Osteoblast (primary cell): ENCODE measurements around the gene ZMPSTE24. TPM values are rescaled to one million over a fixed set of nuclear protein-coding genes. Genes with fewer than 3 reads are reported as not detected.

Source experiments
- DNase-seq: peaks from one replicate; pipeline ENCODE4 v3.0.0; 2011; ENCODE audit warnings: low spot score, mixed read lengths; ENCODE audit not compliant: insufficient read length; ENCODE audit errors: missing footprints
- H2AFZ ChIP-seq: 2 replicates; pipeline ENCODE4 v1.6.0; 2011; ENCODE audit warnings: mild to moderate bottlenecking, low read length
- H3K27ac ChIP-seq: 2 replicates; pipeline ENCODE4 v1.5.1; 2011; ENCODE audit warnings: mild to moderate bottlenecking, low read depth, low read length, moderate library complexity
- H3K27me3 ChIP-seq: 2 replicates; pipeline ENCODE4 v1.6.0; 2012; ENCODE audit warnings: mild to moderate bottlenecking, control low read depth, inconsistent platforms, low read length, moderate library complexity; ENCODE audit not compliant: insufficient read depth
- H3K36me3 ChIP-seq: 2 replicates; pipeline ENCODE4 v1.5.1; 2011; ENCODE audit warnings: mild to moderate bottlenecking, low read length, control low read depth, moderate library complexity; ENCODE audit not compliant: insufficient read depth
- H3K4me1 ChIP-seq: 2 replicates; pipeline ENCODE4 v1.5.1; 2011; ENCODE audit warnings: mild to moderate bottlenecking, low read length, control low read depth, moderate library complexity; ENCODE audit not compliant: insufficient read depth
- H3K4me2 ChIP-seq: 2 replicates; pipeline ENCODE4 v1.6.0; 2011; ENCODE audit warnings: mild to moderate bottlenecking, low read length; ENCODE audit not compliant: insufficient read depth
- H3K4me3 ChIP-seq: fragments of 200-600 bp; sonication (generic); 3 replicates; pipeline ENCODE4 v1.5.1; 2012; ENCODE audit warnings: mild to moderate bottlenecking, low read length, inconsistent platforms; ENCODE audit not compliant: insufficient read depth
- H3K79me2 ChIP-seq: 2 replicates; pipeline ENCODE4 v1.6.0; 2012; ENCODE audit warnings: mild to moderate bottlenecking, low read length, control low read depth, inconsistent platforms; ENCODE audit not compliant: insufficient read depth
- H3K9me3 ChIP-seq: 2 replicates; pipeline ENCODE4 v1.5.1; 2011; ENCODE audit warnings: low read depth, low read length, control low read depth
- H4K20me1 ChIP-seq: 2 replicates; pipeline ENCODE4 v1.6.0; 2012; ENCODE audit warnings: mild to moderate bottlenecking, low read length, control low read depth; ENCODE audit not compliant: insufficient read depth
- CTCF ChIP-seq: IDR thresholded peaks from 2 replicates; pipeline ENCODE4 v1.5.1; 2011; ENCODE audit warnings: mild to moderate bottlenecking, low read depth, low read length, moderate library complexity; ENCODE audit errors: extremely low read depth
- total RNA-seq: library from RNA; depleted of rRNA; stranded (reverse); fragments of >200 nt; gene quantifications from 2 replicates; pipeline ENCODE4 v1.2.3, GENCODE V29; 2012

ZMPSTE24 gene
- total RNA-seq, 1 donor: 72.4 TPM

DNA sequence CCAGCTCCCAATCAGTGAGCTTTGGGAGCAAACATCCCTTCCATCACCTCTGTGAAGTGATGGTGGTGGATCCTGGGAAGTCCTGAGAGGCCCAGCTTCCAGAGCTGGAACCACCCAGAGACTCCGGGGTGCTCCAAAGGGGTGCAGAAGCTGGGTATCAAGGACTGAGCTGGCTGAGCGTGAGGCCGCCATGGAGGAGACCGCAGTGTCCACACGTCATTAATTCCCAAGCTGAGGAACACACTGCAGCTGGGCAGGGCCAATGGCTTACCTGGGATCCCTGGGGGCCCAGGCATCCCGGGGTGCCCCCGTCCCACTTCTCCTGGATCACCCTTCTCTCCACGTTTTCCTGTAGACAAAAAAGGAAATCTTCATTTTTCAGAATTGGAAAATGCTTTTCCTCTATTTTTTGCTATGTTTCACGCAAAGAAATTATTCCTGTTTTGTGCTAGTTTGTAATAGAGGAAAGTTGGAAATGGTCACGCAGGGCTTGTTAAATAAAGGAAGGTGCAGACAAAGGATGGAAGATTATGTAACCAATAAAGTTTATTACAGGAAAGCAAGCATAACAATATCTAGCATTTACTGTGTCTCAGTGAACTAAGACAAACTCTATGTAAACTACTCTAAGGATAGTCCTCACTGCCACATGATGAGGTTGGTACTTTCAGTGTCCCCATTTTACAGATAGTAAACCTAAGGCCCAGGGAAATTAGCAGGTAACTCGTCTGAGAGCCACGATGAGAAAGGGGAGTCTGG, 43.7 kb downstream of the ZMPSTE24 start:
- no peak for DNase-seq
- no peak overlapping the region for H2AFZ ChIP-seq
- peaks cover 7% of the 10 kb centered on the region for H3K4me1 ChIP-seq
- H3K36me3 ChIP-seq: no peaks in the 10 kb centered on the region
- H3K27me3 ChIP-seq: peaks cover 8% of the 10 kb centered on the region
- no peaks in the 10 kb centered on the region for H3K9me3 ChIP-seq
- H3K79me2 ChIP-seq: no peaks in the 10 kb centered on the region
- no peak overlapping the region for H3K27ac ChIP-seq
- no peak overlapping the region for H3K4me2 ChIP-seq
- H3K4me3 ChIP-seq: no peak overlapping the region
- no peak for TF ChIP-seq CTCF
- H4K20me1 ChIP-seq: no peaks in the 10 kb centered on the region

DNA sequence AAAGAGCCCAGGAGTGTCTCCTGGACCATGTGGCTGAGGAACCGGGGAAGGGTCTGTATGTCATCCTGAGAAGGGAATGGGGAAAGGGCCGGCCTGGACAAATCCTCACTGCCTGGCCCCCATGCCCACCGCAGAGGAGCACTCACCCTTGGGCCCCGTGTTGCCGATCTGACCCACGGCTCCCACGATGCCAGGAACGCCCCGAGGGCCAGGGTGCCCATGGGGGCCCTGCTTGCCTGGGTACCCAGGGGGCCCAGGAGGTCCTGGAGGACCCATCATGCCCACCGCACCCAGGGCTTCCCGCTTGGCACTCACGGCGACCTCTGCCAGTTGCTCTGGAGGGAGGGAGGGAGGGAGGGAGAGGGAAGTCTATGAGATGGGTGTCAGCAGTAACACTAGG, 44.4 kb downstream of the ZMPSTE24 start:
- Histone ChIP-seq H3K9me3 (no peaks in the 10 kb centered on the region), H3K27me3 (peaks cover 8% of the 10 kb centered on the region), H3K36me3 (no peaks in the 10 kb centered on the region), H3K27ac (no peak overlapping the region), H3K4me3 (no peak overlapping the region), H3K4me2 (no peak overlapping the region), H4K20me1 (no peaks in the 10 kb centered on the region), H3K4me1 (peaks cover 7% of the 10 kb centered on the region), H3K79me2 (no peaks in the 10 kb centered on the region), H2AFZ (no peak overlapping the region)
- TF ChIP-seq CTCF: no peak
- DNase-seq: peak; percentile 68

DNA sequence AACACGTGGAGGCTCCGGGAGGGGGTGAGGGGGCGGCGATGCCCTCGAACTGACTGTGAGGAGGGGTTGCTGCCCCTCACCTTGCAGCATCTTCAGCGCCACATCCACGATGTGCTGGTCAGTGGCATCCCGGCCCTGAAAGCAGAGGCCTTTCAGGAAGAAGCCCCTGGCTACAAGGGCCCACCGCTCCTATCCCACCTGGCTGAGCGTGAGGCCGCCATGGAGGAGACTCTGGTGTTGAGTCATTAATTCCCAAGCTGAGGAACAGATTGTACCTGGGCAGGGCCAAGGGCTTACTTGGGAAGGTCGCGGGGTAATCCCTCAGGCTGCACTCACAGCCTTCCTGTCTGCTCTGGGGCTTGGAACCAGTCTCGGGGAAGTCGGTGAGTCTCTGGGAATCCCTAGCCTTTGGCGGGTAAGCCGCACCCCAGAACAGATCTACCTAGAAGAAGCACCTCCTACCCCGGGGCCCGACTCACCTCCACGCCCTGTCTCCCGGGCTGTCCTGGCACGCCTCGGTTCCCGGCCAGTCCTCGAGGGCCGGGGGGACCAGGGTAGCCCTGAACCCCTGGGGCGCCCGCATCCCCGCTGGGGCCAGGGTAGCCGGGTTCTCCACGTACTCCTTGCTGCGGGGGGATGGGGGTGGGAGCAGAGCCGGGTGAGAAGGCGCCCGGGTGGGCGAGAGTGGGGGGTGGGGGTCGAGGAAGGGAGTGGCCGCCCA, 45.2 kb downstream of the ZMPSTE24 start:
- no peak overlapping the region for H2AFZ ChIP-seq
- no peak for TF ChIP-seq CTCF

DNA sequence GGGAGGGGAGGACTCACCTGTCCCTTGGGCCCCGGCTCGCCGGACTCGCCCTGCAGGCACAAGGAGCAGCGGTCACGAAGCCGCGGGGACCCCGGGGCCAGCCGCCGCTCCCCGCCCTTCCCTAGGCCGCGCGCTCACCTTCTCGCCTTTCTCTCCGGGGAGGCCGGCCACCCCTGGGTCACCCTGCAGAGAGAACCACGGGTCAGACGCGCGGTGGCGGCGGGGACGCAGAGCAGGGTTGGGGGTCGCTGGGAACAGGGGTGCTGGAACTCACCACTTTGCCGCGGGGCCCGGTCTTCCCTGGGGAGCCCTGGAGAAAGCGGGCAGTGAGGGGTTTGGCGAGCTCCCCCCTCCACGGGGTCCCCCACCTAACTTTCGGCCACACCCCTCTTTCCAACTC, 45.8 kb downstream of the ZMPSTE24 start:
- peak; percentile 30 for DNase-seq
- H3K4me2 ChIP-seq: no peak overlapping the region
- TF ChIP-seq CTCF: no peak

More for the DNA sequence above, 45.2 kb downstream of the ZMPSTE24 start:
- DNase-seq: peak; percentile 61
- H4K20me1 ChIP-seq: no peaks in the 10 kb centered on the region
- H3K79me2 ChIP-seq: no peaks in the 10 kb centered on the region
- no peak overlapping the region for H3K27ac ChIP-seq
- no peaks in the 10 kb centered on the region for H3K9me3 ChIP-seq
- H3K36me3 ChIP-seq: no peaks in the 10 kb centered on the region
- peaks cover 7% of the 10 kb centered on the region for H3K4me1 ChIP-seq
- H3K4me2 ChIP-seq: no peak overlapping the region
- H3K27me3 ChIP-seq: peaks cover 8% of the 10 kb centered on the region
- no peak overlapping the region for H3K4me3 ChIP-seq

More for the DNA sequence above, 45.8 kb downstream of the ZMPSTE24 start:
- Histone ChIP-seq H3K4me1 (peaks cover 7% of the 10 kb centered on the region), H3K4me3 (no peak overlapping the region), H3K27ac (no peak overlapping the region), H3K27me3 (peaks cover 8% of the 10 kb centered on the region), H4K20me1 (no peaks in the 10 kb centered on the region), H3K79me2 (no peaks in the 10 kb centered on the region), H3K9me3 (no peaks in the 10 kb centered on the region), H2AFZ (no peak overlapping the region), H3K36me3 (no peaks in the 10 kb centered on the region)
